IMR-90 (cell line): ENCODE data around the gene PRADC1.

Source experiments
- BHLHE40 ChIP-seq: fragments of 150-350 bp; IDR thresholded peaks from 2 replicates; pipeline ENCODE4 v1.6.1; 2016; ENCODE audit warnings: mild to moderate bottlenecking, low read depth, low read length
- CEBPB ChIP-seq: IDR thresholded peaks from 2 replicates; pipeline ENCODE4 v1.6.1; 2012; ENCODE audit warnings: low read depth, low read length, improper control_type of control experiment
- CTCF ChIP-seq: conservative IDR thresholded peaks from 2 replicates; pipeline ENCODE4 v1.5.1; 2012; ENCODE audit warnings: mild to moderate bottlenecking, low read depth, low read length, improper control_type of control experiment
- MXI1 ChIP-seq: IDR thresholded peaks from 2 replicates; pipeline ENCODE4 v1.6.1; 2012; ENCODE audit warnings: low read depth, mild to moderate bottlenecking, low read length, moderate library complexity, borderline replicate concordance
- POLR2A ChIP-seq: IDR thresholded peaks from 2 replicates; pipeline ENCODE4 v1.6.1; 2012; ENCODE audit warnings: mild to moderate bottlenecking, low read depth, low read length
- RAD21 ChIP-seq: IDR thresholded peaks from 2 replicates; pipeline ENCODE4 v1.6.1; 2012; ENCODE audit warnings: low read length, improper control_type of control experiment
- RCOR1 ChIP-seq: IDR thresholded peaks from 2 replicates; pipeline ENCODE4 v1.6.1; 2012; ENCODE audit warnings: mild to moderate bottlenecking, low read length, improper control_type of control experiment; ENCODE audit not compliant: insufficient replicate concordance
- RFX5 ChIP-seq: IDR thresholded peaks from 2 replicates; pipeline ENCODE4 v1.8.0; 2012; ENCODE audit warnings: low read depth, mild to moderate bottlenecking, low read length, moderate library complexity
- SMC3 ChIP-seq: fragments of 150-350 bp; IDR thresholded peaks from 2 replicates; pipeline ENCODE4 v1.6.1; 2016; ENCODE audit warnings: low read depth, mild to moderate bottlenecking, antibody characterized with exemption, low read length, moderate library complexity
- TF ChIP-seq, protein P1 (sequence below): fragments of 150-350 bp; IDR thresholded peaks from 2 replicates; pipeline ENCODE4 v1.6.1; 2017; ENCODE audit warnings: mild to moderate bottlenecking, antibody characterized with exemption, low read length, low read depth

DNA sequence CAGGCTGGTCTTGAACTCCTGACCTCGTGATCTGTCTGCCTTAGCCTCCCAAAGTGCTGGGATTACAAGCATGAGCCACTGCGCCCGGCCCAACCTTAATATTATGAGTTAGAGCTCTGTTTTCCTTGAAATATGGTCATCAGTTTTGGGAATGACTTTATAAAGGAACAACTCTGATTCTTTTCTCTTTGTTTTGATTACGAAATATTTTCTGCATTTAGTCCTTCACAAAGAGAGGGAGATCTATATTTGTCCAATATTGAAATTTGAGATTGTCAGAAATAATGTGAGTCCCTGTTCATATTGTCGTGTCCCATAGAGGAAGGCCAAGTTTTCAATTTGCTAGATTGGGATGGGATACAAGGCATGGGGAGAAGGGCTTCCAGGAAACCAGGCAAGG is 15.9 kb downstream of the PRADC1 start:
- no peak for TF ChIP-seq CTCF
- TF ChIP-seq RFX5: no peak
- TF ChIP-seq POLR2A: no peak
- TF ChIP-seq RCOR1: no peak
- TF ChIP-seq RAD21: no peak
- no peak for TF ChIP-seq SMC3
- TF ChIP-seq MXI1: no peak
- TF ChIP-seq, protein P1, sequence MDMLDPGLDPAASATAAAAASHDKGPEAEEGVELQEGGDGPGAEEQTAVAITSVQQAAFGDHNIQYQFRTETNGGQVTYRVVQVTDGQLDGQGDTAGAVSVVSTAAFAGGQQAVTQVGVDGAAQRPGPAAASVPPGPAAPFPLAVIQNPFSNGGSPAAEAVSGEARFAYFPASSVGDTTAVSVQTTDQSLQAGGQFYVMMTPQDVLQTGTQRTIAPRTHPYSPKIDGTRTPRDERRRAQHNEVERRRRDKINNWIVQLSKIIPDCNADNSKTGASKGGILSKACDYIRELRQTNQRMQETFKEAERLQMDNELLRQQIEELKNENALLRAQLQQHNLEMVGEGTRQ: no peak
- no peak for TF ChIP-seq BHLHE40
- peak; percentile 59 for TF ChIP-seq CEBPB
